Bladder microvascular endothelial cell (primary cell): ENCODE measurements around the gene SWT1. TPM values are rescaled to one million over a fixed set of nuclear protein-coding genes. Genes with fewer than 3 reads are reported as not detected.

Experiments used
- total RNA-seq: library from RNA; depleted of rRNA; stranded (reverse); fragments of >200 nt; gene quantifications from 2 replicates; pipeline ENCODE4 v1.2.3, GENCODE V29; 2014

The SWT1 gene
- total RNA-seq: 3.1 and 5.3 TPM in 2 replicates

GRCh38 chr1:185156854-185157598 lies at the start of gene SWT1, which contains the start of gene TRMT1L:
Gene SWT1 (plus strand): TSS chr1:185157167. CDS start chr1:185160842, 3,675 bp downstream.
Gene TRMT1L (minus strand): TSS chr1:185156953. CDS start chr1:185156712, 241 bp downstream.

GRCh38 chr1:185317034-185317885 lies 160.3 kb downstream of the SWT1 start, which contains the start of gene IVNS1ABP:
Gene IVNS1ABP (minus strand): TSS chr1:185317243. CDS start chr1:185309493, 7,750 bp downstream.

Other genes with a start within 250 kb of the SWT1 start
- gene NIBAN1, start 182.7 kb upstream of the SWT1 start, total RNA-seq: 17.4 and 29.5 TPM in 2 replicates
- gene RNF2, start 111.6 kb upstream of the SWT1 start, total RNA-seq: 14.4 and 51.5 TPM in 2 replicates
- gene TRMT1L, start 214 bp upstream of the SWT1 start, total RNA-seq: 13.6 and 31.3 TPM in 2 replicates
- 88.1 and 90.0 TPM in 2 replicates for gene IVNS1ABP, start 160.1 kb downstream of the SWT1 start, total RNA-seq